Uterus (tissue), 4 donors: ENCODE data around the gene SPI1. TPM values are rescaled to one million over a fixed set of nuclear protein-coding genes. Genes with fewer than 3 reads are reported as not detected.

Experiments
- DNase-seq, 2 donors: peaks; one replicate each; pipeline ENCODE4 v3.0.0-alpha.2; 2019 to 2020
- H3K27ac ChIP-seq, 2 donors: fragments of 200-600 bp; sonication (generic); 1 replicate in 1 of 2; 2 replicates in 1 of 2; pipeline ENCODE4 v1.5.1; 2016 to 2018
- H3K27me3 ChIP-seq, 2 donors: fragments of 200-600 bp; sonication (generic); one replicate each; pipeline ENCODE4 v1.5.1; 2018 to 2019; ENCODE audit warnings: control low read depth in 1 of 2
- H3K36me3 ChIP-seq, 2 donors: fragments of 200-600 bp; sonication (generic); one replicate each; pipeline ENCODE4 v1.5.1; 2019; ENCODE audit warnings: control low read depth in 1 of 2
- H3K4me1 ChIP-seq, 2 donors: fragments of 200-600 bp; sonication (generic); one replicate each; pipeline ENCODE4 v1.5.1; 2018 to 2019; ENCODE audit warnings: control low read depth in 1 of 2
- H3K4me3 ChIP-seq, 2 donors: fragments of 200-600 bp; sonication (generic); 1 replicate in 1 of 2; 2 replicates in 1 of 2; pipeline ENCODE4 v1.5.1; 2018 to 2019; ENCODE audit warnings: mild to moderate bottlenecking in 1 of 2
- H3K9me3 ChIP-seq, 2 donors: fragments of 200-600 bp; sonication (generic); one replicate each; pipeline ENCODE4 v1.5.1; 2019; ENCODE audit warnings: control low read depth in 1 of 2
- POLR2A ChIP-seq, 2 donors: fragments of 450-650 bp; IDR thresholded peaks; one replicate each; pipeline ENCODE4 v1.6.1; 2016; ENCODE audit warnings: antibody characterized with exemption in 2 of 2, mild to moderate bottlenecking in 1 of 2, moderate library complexity in 1 of 2
- intact Hi-C: fragments of 100-400 bp; cut with DNase I; formaldehyde crosslinking; loops from one replicate; pipeline ENCODE4 v1.15.1; 2023; ENCODE audit warnings: low total_unique reads
- total RNA-seq, 4 donors: library from RNA; depleted of rRNA in 3 of 4; stranded (reverse); fragments of >200 nt in 3 of 4; gene quantifications; one replicate each; pipeline versions ENCODE4 v1.1.0 to v1.2.4, GENCODE V29; 2014 to 2023
- TF ChIP-seq, protein P1 (sequence below), 4 experiments: fragments of 200-600 bp in 2 of 4; fragments of 450-650 bp in 2 of 4; sonication (generic) in 2 of 4; IDR thresholded peaks; one replicate each; pipeline ENCODE4 v1.5.1; 2016 to 2019; ENCODE audit warnings: antibody characterized with exemption in 4 of 4, mild to moderate bottlenecking in 2 of 4, moderate library complexity in 1 of 4
- donor health status: DM: yes; HTN: yes; CAD: no.

Gene SPI1
- total RNA-seq, 4 donors from 2014 or later: 4.9 to 9.7 (median 7.6) TPM

DNA sequence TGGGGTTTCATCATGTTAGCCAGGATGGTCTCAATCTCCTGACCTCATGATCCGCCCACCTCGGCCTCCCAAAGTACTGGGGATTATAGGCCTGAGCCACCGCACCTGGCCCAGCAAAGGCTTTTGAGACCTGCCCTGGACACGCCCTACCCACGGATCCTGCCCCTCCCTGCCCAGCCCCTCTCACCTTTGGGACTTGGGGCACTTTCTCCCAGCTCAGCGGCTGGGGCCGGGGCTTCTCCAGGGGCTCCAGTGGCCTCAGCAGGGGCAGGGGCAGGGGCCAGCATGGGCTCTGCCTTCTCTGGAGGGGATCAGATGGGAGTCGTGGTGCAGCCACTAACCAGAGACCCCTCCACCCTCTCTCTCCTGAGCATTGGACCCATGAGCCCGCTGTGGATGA lies 28.0 kb downstream of the SPI1 start:
- TF ChIP-seq POLR2A (IDR thresholded peaks at IDR 0.05): no peak
- TF ChIP-seq, protein P1, sequence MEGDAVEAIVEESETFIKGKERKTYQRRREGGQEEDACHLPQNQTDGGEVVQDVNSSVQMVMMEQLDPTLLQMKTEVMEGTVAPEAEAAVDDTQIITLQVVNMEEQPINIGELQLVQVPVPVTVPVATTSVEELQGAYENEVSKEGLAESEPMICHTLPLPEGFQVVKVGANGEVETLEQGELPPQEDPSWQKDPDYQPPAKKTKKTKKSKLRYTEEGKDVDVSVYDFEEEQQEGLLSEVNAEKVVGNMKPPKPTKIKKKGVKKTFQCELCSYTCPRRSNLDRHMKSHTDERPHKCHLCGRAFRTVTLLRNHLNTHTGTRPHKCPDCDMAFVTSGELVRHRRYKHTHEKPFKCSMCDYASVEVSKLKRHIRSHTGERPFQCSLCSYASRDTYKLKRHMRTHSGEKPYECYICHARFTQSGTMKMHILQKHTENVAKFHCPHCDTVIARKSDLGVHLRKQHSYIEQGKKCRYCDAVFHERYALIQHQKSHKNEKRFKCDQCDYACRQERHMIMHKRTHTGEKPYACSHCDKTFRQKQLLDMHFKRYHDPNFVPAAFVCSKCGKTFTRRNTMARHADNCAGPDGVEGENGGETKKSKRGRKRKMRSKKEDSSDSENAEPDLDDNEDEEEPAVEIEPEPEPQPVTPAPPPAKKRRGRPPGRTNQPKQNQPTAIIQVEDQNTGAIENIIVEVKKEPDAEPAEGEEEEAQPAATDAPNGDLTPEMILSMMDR (IDR thresholded peaks at IDR 0.05): no peak
- H3K36me3 ChIP-seq: no peaks in the 10 kb centered on the region

DNA sequence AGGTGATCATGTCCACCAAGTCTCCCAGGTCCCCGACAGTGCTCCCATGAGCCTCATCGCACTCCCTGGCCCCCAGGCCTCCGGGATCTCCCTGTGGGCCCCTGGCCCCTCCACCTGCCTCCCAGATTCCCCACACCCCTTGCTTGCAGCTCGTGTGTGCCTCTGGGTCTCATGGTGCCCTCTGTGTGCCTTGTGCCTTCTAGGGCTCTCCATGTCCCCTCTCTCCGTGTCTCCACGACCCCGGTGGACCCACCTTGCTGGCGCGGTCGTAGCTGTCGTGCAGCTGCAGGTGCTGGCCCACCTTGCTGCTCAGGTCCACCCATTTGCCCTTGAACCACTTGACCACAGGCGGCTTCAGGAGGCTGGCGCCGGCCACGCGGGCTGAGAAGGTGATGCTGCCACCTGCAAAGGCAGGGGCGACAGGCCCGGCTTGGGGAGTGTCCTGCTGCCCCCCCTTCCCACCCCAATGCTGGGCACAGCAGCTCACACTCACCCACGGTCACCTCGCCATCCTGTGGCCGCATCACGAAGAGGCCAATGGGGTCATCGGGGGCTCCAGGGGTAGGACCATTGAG lies 28.7 kb downstream of the SPI1 start:
- intact Hi-C loops: loop anchor here (10.0 kb wide), 1 partner anchor 185 kb away; no protein-coding TSS in a partner anchor
- no peak overlapping the region for H3K4me3 ChIP-seq
- H3K4me1 ChIP-seq: no peaks in the 10 kb centered on the region
- H3K27me3 ChIP-seq: no peaks in the 10 kb centered on the region
- H3K36me3 ChIP-seq: no peaks in the 10 kb centered on the region
- TF ChIP-seq POLR2A (IDR thresholded peaks at IDR 0.05): no peak
- TF ChIP-seq, protein P1 (IDR thresholded peaks at IDR 0.05): no peak
- no peak for DNase-seq
- H3K27ac ChIP-seq: no peak overlapping the region
- no peaks in the 10 kb centered on the region for H3K9me3 ChIP-seq

More for the DNA sequence above, 28.0 kb downstream of the SPI1 start:
- no peaks in the 10 kb centered on the region for H3K4me1 ChIP-seq
- no peaks in the 10 kb centered on the region for H3K9me3 ChIP-seq
- no peaks in the 10 kb centered on the region for H3K27me3 ChIP-seq
- no peak overlapping the region for H3K27ac ChIP-seq
- DNase-seq: no peak
- intact Hi-C loops: no loop called here
- H3K4me3 ChIP-seq: no peak overlapping the region

DNA sequence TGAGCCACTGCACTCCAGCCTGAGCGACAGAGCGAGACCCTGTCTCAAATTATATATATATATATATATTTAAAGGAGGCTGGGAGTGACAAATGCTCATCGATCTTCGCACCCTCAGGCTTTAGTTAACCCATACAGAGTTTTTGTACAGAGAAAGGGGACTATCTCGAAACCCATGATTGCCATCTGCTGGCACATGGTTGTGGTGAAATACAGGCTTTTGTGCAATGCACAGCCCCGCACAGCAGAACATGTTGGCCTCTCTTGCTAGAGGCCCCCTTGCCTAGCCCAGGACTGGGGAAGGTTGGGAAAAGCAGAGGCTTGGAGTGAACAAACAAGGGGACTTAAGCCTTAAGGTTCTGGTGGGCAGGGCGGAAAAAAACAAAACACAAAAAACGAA lies 29.5 kb downstream of the SPI1 start:
- Histone ChIP-seq H3K4me1 (no peaks in the 10 kb centered on the region), H3K27me3 (no peaks in the 10 kb centered on the region), H3K4me3 (no peak overlapping the region), H3K27ac (no peak overlapping the region), H3K36me3 (no peaks in the 10 kb centered on the region), H3K9me3 (no peaks in the 10 kb centered on the region)
- intact Hi-C loops: loop anchor here (10.0 kb wide), 1 partner anchor 184 kb away; no protein-coding TSS in a partner anchor
- DNase-seq: no peak
- TF ChIP-seq, protein P1 (IDR thresholded peaks at IDR 0.05): no peak
- no peak for TF ChIP-seq POLR2A (IDR thresholded peaks at IDR 0.05)

DNA sequence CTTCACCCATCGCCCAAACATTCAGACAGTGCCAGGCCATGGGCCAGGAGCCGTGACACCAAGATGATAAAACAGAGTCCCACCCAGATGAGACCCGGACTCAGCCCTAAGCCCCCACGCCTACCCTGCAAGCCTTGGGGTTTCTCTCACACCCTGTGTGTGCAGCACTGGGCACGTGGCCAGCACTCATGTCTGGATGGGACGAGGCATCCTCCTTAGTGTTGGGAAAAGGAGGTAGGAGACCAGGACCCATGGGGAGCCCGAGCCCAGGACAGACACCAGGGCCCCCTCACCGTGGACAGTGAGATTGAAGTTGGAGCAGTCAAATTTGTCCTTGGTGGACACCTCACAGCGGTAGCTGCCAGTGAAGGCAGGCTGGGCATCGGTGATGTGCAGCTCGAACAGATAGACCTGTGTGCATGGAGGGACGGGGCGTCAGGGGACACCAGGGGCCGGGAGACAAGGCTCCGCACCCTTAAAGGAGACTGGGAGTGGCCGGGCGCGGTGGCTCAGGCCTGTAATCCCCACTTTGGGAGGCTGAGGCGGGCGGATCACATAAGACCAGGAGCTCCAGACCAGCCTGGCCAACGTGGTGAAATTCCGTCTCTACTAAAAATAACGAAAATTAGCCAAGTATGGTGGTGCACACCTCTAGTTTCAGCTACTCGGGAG lies 30.1 kb downstream of the SPI1 start:
- no peaks in the 10 kb centered on the region for H3K9me3 ChIP-seq
- no peaks in the 10 kb centered on the region for H3K4me1 ChIP-seq
- intact Hi-C loops: loop anchor here (10.0 kb wide), 1 partner anchor 183 kb away; no protein-coding TSS in a partner anchor
- no peak for DNase-seq
- H3K27me3 ChIP-seq: no peaks in the 10 kb centered on the region
- H3K27ac ChIP-seq: no peak overlapping the region
- H3K4me3 ChIP-seq: no peak overlapping the region
- TF ChIP-seq POLR2A (IDR thresholded peaks at IDR 0.05): no peak
- TF ChIP-seq, protein P1 (IDR thresholded peaks at IDR 0.05): no peak
- H3K36me3 ChIP-seq: no peaks in the 10 kb centered on the region

DNA sequence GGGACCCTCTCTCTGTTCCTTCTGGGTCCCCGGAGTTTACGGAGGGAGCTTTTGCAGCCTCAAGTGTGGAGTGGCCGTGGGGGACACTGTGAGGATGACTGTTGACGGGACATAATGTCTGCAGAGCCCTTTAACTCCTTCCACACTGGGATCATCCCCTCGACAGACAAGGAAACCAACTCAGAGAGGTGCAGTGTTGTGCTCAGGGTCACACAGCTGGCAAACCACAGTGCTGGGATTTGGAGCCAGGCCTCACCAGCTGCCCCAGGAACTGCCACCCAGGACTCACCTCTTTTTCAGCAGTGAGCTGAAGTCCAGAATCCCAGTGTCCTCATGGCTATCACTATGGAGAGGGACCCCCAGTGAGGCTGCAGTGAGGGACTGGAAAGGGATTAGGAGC lies 31.2 kb downstream of the SPI1 start:
- Histone ChIP-seq H3K27ac (no peak overlapping the region), H3K27me3 (no peaks in the 10 kb centered on the region), H3K9me3 (no peaks in the 10 kb centered on the region), H3K4me3 (no peak overlapping the region), H3K36me3 (no peaks in the 10 kb centered on the region), H3K4me1 (no peaks in the 10 kb centered on the region)
- intact Hi-C loops: loop anchor here (10.0 kb wide), 1 partner anchor 182 kb away; no protein-coding TSS in a partner anchor
- TF ChIP-seq POLR2A (IDR thresholded peaks at IDR 0.05): no peak
- TF ChIP-seq, protein P1 (IDR thresholded peaks at IDR 0.05): no peak
- no peak for DNase-seq
